NCI-H1092 (cell line): ENCODE data around the gene S100A13.

Experiments used
- DNase-seq: peaks from one replicate; lab custom pipeline; 2025; lab: John Stamatoyannopoulos, UW

Gene S100A13

GRCh38 chr1:153626477-153626903, 815 bp downstream of the S100A13 start:
- no peak for DNase-seq

- DNase-seq, result no peak
Measured at GRCh38 chr1:153624965-153625611, 2.2 kb downstream of the S100A13 start.

- no peak for DNase-seq
Measured at GRCh38 chr1:153623101-153623500, 4.2 kb downstream of the S100A13 start.

- no peak for DNase-seq
Measured at GRCh38 chr1:153619171-153619570, 8.1 kb downstream of the S100A13 start.

GRCh38 chr1:153617663-153618062, 9.6 kb downstream of the S100A13 start:
- DNase-seq, result no peak

GRCh38 chr1:153616917-153617311, 10.4 kb downstream of the S100A13 start:
- no peak for DNase-seq

GRCh38 chr1:153616144-153616916, 11.0 kb downstream of the S100A13 start, which contains the start of gene S100A14:
TSS of gene S100A14 (minus strand) at chr1:153616325. CDS start at chr1:153615858, 467 bp downstream.
- DNase-seq, result no peak

GRCh38 chr1:153615406-153615805, 11.9 kb downstream of the S100A13 start:
- DNase-seq, result no peak

- no peak for DNase-seq
Measured at GRCh38 chr1:153614906-153615305, 12.4 kb downstream of the S100A13 start.

GRCh38 chr1:153614189-153614900, 13.0 kb downstream of the S100A13 start:
- DNase-seq, result no peak

GRCh38 chr1:153613406-153613805, 13.9 kb downstream of the S100A13 start:
- DNase-seq, result no peak

GRCh38 chr1:153612755-153613331, 14.5 kb downstream of the S100A13 start, which contains the start of gene S100A16:
TSS of gene S100A16 (minus strand) at chr1:153613137. CDS start at chr1:153608151, 4,986 bp downstream.
- DNase-seq, result no peak

GRCh38 chr1:153612111-153612754, 15.1 kb downstream of the S100A13 start:
- DNase-seq, result no peak

GRCh38 chr1:153611356-153611755, 15.9 kb downstream of the S100A13 start:
- DNase-seq, result no peak

- DNase-seq, result no peak
Measured at GRCh38 chr1:153610811-153611301, 16.4 kb downstream of the S100A13 start.

- DNase-seq, result no peak
Measured at GRCh38 chr1:153610334-153610733, 17.0 kb downstream of the S100A13 start.

GRCh38 chr1:153609585-153609907, 17.8 kb downstream of the S100A13 start:
- no peak for DNase-seq

- no peak for DNase-seq
Measured at GRCh38 chr1:153608742-153609584, 18.3 kb downstream of the S100A13 start.

GRCh38 chr1:153608089-153608682, 19.1 kb downstream of the S100A13 start:
- no peak for DNase-seq

- DNase-seq, result no peak
Measured at GRCh38 chr1:153607381-153607780, 19.9 kb downstream of the S100A13 start.
